Erythroblast (primary cell): Measurements from ENCODE around the gene PLK2.

Experiments used
- GATA1 ChIP-seq: IDR thresholded peaks from 2 replicates; pipeline ENCODE4 v1.6.1; 2011; ENCODE audit warnings: low read depth, mild to moderate bottlenecking, control low read depth, low read length, moderate library complexity
- POLR2A ChIP-seq: IDR thresholded peaks from 2 replicates; pipeline ENCODE4 v1.6.1; 2011; ENCODE audit warnings: mild to moderate bottlenecking, low read length

- TF ChIP-seq POLR2A: no peak
- no peak for TF ChIP-seq GATA1
Observed at GRCh38 chr5:58453306-58453705, 6.6 kb downstream of the PLK2 start.
